ENCODE data around the gene SENP2. TPM values are rescaled to one million over a fixed set of nuclear protein-coding genes. Genes with fewer than 3 reads are reported as not detected.

Gene SENP2
- total and polyA plus RNA-seq, 2 of the 13 experiments (the other 11 are each of a cell fraction or from before 2014, with no cell fraction given), result 7.7 to 46.2 TPM

GRCh38 chr3:185549122-185549521 is 37.0 kb upstream of the SENP2 start:
- no peak for FAIRE-seq
- no peaks in the 10 kb centered on the region for H3K9me3 ChIP-seq (ENCODE audit: low read length)
- DNase-seq (ENCODE audit: low spot score), result no peak
- no peaks in the 10 kb centered on the region for H3K79me2 ChIP-seq (ENCODE audit: insufficient read depth, low read length)
- peaks cover 42% of the 10 kb centered on the region for H3K4me1 ChIP-seq (ENCODE audit: insufficient read depth, low read length)
- WGBS (ENCODE audit: low lambda C conversion rate), result 44% methylated on average over 3 of the region's 3 CpGs
- no peak for ATAC-seq
- no peak overlapping the region for H3K9ac ChIP-seq (ENCODE audit: insufficient read depth, low read depth, low read length)
- in situ Hi-C loops (cut with HindIII; ENCODE audit: extremely low pct_ligation_motif_present, low pct_unique_long_range_greater_than_20kb) (no loop called here), intact Hi-C loops (cut with micrococcal nuclease; ENCODE audit: unreplicated experiment) (no loop called here)
- H3K36me3 ChIP-seq (replicated peaks in 1 of 2; ENCODE audit: control insufficient read depth in 1 of 2, insufficient read depth in 2 of 2, low read length in 2 of 2), result no peaks in the 10 kb centered on the region
- H3K27me3 ChIP-seq (ENCODE audit: control insufficient read depth in 1 of 2, insufficient read depth in 2 of 2, low read length in 2 of 2), result no peaks in the 10 kb centered on the region
- no peaks in the 10 kb centered on the region for H4K20me1 ChIP-seq (ENCODE audit: insufficient read depth, low read length)
- CTCF ChIA-PET (ENCODE audit: low intra/inter-chr PET ratio, low total read pairs), result no interaction called here
- H3K4me2 ChIP-seq (ENCODE audit: low read depth, low read length), result no peak overlapping the region
- no peak for TF ChIP-seq ZNF335 (CRISPR knock-in tag; IDR thresholded peaks at IDR 0.05)
- TF ChIP-seq, protein P1, sequence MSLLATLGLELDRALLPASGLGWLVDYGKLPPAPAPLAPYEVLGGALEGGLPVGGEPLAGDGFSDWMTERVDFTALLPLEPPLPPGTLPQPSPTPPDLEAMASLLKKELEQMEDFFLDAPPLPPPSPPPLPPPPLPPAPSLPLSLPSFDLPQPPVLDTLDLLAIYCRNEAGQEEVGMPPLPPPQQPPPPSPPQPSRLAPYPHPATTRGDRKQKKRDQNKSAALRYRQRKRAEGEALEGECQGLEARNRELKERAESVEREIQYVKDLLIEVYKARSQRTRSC (CRISPR knock-in tag; IDR thresholded peaks at IDR 0.05; ENCODE audit: low read depth), result no peak
- TF ChIP-seq ZNF451 (CRISPR knock-in tag; IDR thresholded peaks at IDR 0.05), result no peak
- TF ChIP-seq SIX1 (CRISPR knock-in tag; IDR thresholded peaks at IDR 0.05; ENCODE audit: borderline replicate concordance), result no peak
- TF ChIP-seq RNF2 (conservative IDR thresholded peaks at IDR 0.05; ENCODE audit: low read depth), result no peak
- TF ChIP-seq CHD2 (IDR thresholded peaks at IDR 0.05; ENCODE audit: low read depth, low read length), result no peak
- TF ChIP-seq HNRNPLL (IDR thresholded peaks at IDR 0.05; ENCODE audit: low read depth, low read length, poor library complexity, severe bottlenecking), result no peak
- no peak for TF ChIP-seq MAFF (IDR thresholded peaks at IDR 0.05; ENCODE audit: low read depth, low read length)
- no peak for TF ChIP-seq ZKSCAN8 (CRISPR knock-in tag; IDR thresholded peaks at IDR 0.05; ENCODE audit: borderline replicate concordance)
- TF ChIP-seq, protein P2, sequence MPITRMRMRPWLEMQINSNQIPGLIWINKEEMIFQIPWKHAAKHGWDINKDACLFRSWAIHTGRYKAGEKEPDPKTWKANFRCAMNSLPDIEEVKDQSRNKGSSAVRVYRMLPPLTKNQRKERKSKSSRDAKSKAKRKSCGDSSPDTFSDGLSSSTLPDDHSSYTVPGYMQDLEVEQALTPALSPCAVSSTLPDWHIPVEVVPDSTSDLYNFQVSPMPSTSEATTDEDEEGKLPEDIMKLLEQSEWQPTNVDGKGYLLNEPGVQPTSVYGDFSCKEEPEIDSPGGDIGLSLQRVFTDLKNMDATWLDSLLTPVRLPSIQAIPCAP (CRISPR knock-in tag; IDR thresholded peaks at IDR 0.05; ENCODE audit: low read depth), result no peak
- POLR2A ChIA-PET, result no interaction called here
- BruUV-seq (replicated peaks), result no TSS peak
- no peak overlapping the region for H3K4me3 ChIP-seq (replicated peaks in 1 of 3; ENCODE audit: insufficient read depth in 1 of 3, low read depth in 2 of 3, low read length in 3 of 3)
- H2AFZ ChIP-seq (ENCODE audit: low read length), result no peak overlapping the region
- no peak overlapping the region for H3K27ac ChIP-seq (ENCODE audit: extremely low read length, insufficient read depth, low read length)

Measured in HepG2 (cell line).